GM19238 (cell line): ENCODE measurements around the gene ACTC1.
"Not testable (repeated sequence)": the region's sequence is repeated elsewhere in the genome, so short reads cannot be mapped to it uniquely, and the experiment has no call there.

Experiments
- DNase-seq: peaks from one replicate; pipeline ENCODE4 v3.0.0; 2011; ENCODE audit warnings: low spot score; ENCODE audit not compliant: insufficient read length

Gene ACTC1

GRCh38 chr15:34795267-34796081, at the start of gene ACTC1:
ACTC1 (minus strand) TSS chr15:34795549; CDS start chr15:34794808, 741 bp downstream.
- DNase-seq: no peak

- DNase-seq: no peak
These were observed 45.9 kb upstream of the ACTC1 start for GRCh38 chr15:34841262-34841725.

- no peak for DNase-seq
These were observed 42.9 kb upstream of the ACTC1 start for GRCh38 chr15:34838282-34838681.

GRCh38 chr15:34837246-34838016, 42.1 kb upstream of the ACTC1 start:
- no peak for DNase-seq

- no peak for DNase-seq
These were observed 33.0 kb upstream of the ACTC1 start for GRCh38 chr15:34828145-34828911.

- no peak for DNase-seq
These were observed 26.5 kb upstream of the ACTC1 start for GRCh38 chr15:34821831-34822230.

- DNase-seq: no peak
These were observed 24.8 kb upstream of the ACTC1 start for GRCh38 chr15:34820110-34820509.

GRCh38 chr15:34818526-34818925, 23.2 kb upstream of the ACTC1 start:
- DNase-seq: no peak

GRCh38 chr15:34815836-34816235, 20.5 kb upstream of the ACTC1 start:
- DNase-seq: no peak

- no peak for DNase-seq
These were observed 18.3 kb upstream of the ACTC1 start for GRCh38 chr15:34813446-34814190.

GRCh38 chr15:34812868-34813365, 17.6 kb upstream of the ACTC1 start:
- not testable (repeated sequence) for DNase-seq

GRCh38 chr15:34812369-34812768, 17.0 kb upstream of the ACTC1 start:
- DNase-seq: no peak

- no peak for DNase-seq
These were observed 15.2 kb upstream of the ACTC1 start for GRCh38 chr15:34810443-34811129.

GRCh38 chr15:34809186-34809585, 13.8 kb upstream of the ACTC1 start:
- no peak for DNase-seq

- no peak for DNase-seq
These were observed 12.7 kb upstream of the ACTC1 start for GRCh38 chr15:34808016-34808415.

GRCh38 chr15:34807241-34807640, 11.9 kb upstream of the ACTC1 start:
- not testable (repeated sequence) for DNase-seq

- no peak for DNase-seq
These were observed 9.4 kb upstream of the ACTC1 start for GRCh38 chr15:34804776-34805175.

GRCh38 chr15:34804113-34804512, 8.8 kb upstream of the ACTC1 start:
- no peak for DNase-seq

- DNase-seq: no peak
These were observed 7.7 kb upstream of the ACTC1 start for GRCh38 chr15:34802803-34803750.
